ENCODE measurements around the gene KCTD3. TPM values are rescaled to one million over a fixed set of nuclear protein-coding genes. Genes with fewer than 3 reads are reported as not detected.

KCTD3 gene
- total RNA-seq, 3 donors from 2014 or later = 1.8 to 2.8 (median 2.0) TPM

GRCh38 chr1:215606036-215606435 is 38.9 kb downstream of the KCTD3 start:
- no peak overlapping the region for H3K4me3 Mint-ChIP-seq
- H3K9me3 Mint-ChIP-seq = no peaks in the 10 kb centered on the region
- no peaks in the 10 kb centered on the region for H3K4me1 Mint-ChIP-seq (ENCODE audit: low read depth)
- peaks cover 7% of the 10 kb centered on the region for H3K36me3 Mint-ChIP-seq (ENCODE audit: insufficient read depth)
- ATAC-seq (no peak), DNase-seq (no peak)
- no peaks in the 10 kb centered on the region for H3K27me3 Mint-ChIP-seq (ENCODE audit: low read depth)

GRCh38 chr1:215606564-215607168 is 39.6 kb downstream of the KCTD3 start:
- H3K9me3 Mint-ChIP-seq = no peaks in the 10 kb centered on the region
- ATAC-seq (no peak), DNase-seq (no peak)
- H3K27me3 Mint-ChIP-seq (ENCODE audit: low read depth) = no peaks in the 10 kb centered on the region
- no peak overlapping the region for H3K4me3 Mint-ChIP-seq
- H3K36me3 Mint-ChIP-seq (ENCODE audit: insufficient read depth) = peaks cover 7% of the 10 kb centered on the region
- no peaks in the 10 kb centered on the region for H3K4me1 Mint-ChIP-seq (ENCODE audit: low read depth)

- no peaks in the 10 kb centered on the region for H3K4me1 Mint-ChIP-seq (ENCODE audit: low read depth)
- no peak overlapping the region for H3K4me3 Mint-ChIP-seq
- no peaks in the 10 kb centered on the region for H3K27me3 Mint-ChIP-seq (ENCODE audit: low read depth)
- no peak for ATAC-seq
- DNase-seq = no peak
- no peaks in the 10 kb centered on the region for H3K9me3 Mint-ChIP-seq
- H3K36me3 Mint-ChIP-seq (ENCODE audit: insufficient read depth) = peaks cover 8% of the 10 kb centered on the region
Measured at GRCh38 chr1:215607412-215607811, 40.3 kb downstream of the KCTD3 start.

- Mint-ChIP-seq H3K4me3 (no peak overlapping the region), H3K4me1 (ENCODE audit: low read depth) (no peaks in the 10 kb centered on the region), H3K9me3 (no peaks in the 10 kb centered on the region), H3K36me3 (ENCODE audit: insufficient read depth) (peaks cover 14% of the 10 kb centered on the region), H3K27me3 (ENCODE audit: low read depth) (no peaks in the 10 kb centered on the region)
- DNase-seq (no peak), ATAC-seq (no peak)
Measured at GRCh38 chr1:215608646-215609045, 41.5 kb downstream of the KCTD3 start.

DNA sequence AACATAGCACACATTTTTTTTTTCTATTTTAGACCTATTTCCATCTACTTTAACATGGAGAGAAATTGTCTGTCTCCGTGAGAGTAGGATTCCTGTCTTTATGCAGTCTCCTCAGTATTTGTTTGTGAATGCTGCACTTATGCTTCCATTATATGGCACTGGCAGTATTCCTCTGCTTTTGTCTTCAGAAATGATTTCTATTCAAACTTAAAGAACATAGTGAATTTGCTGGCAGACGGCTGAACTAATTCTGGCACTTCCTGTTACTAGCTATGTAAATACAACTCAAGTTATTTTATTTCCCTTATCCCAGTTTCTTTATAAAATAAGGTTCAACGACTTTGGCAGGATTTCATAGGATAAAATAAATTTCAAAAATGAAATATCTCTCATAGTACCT is 45.3 kb downstream of the KCTD3 start:
- DNase-seq (no peak), ATAC-seq (no peak)
- no peaks in the 10 kb centered on the region for H3K27me3 Mint-ChIP-seq (ENCODE audit: low read depth)
- no peaks in the 10 kb centered on the region for H3K9me3 Mint-ChIP-seq
- H3K4me3 Mint-ChIP-seq = no peak overlapping the region
- peaks cover 15% of the 10 kb centered on the region for H3K36me3 Mint-ChIP-seq (ENCODE audit: insufficient read depth)
- H3K4me1 Mint-ChIP-seq (ENCODE audit: low read depth) = no peaks in the 10 kb centered on the region

- Mint-ChIP-seq H3K36me3 (ENCODE audit: insufficient read depth) (peaks cover 5% of the 10 kb centered on the region), H3K4me1 (ENCODE audit: low read depth) (no peaks in the 10 kb centered on the region), H3K27me3 (ENCODE audit: low read depth) (no peaks in the 10 kb centered on the region), H3K4me3 (no peak overlapping the region), H3K9me3 (no peaks in the 10 kb centered on the region)
- ATAC-seq = no peak
- no peak for DNase-seq
Measured at GRCh38 chr1:215617979-215618378, 50.9 kb downstream of the KCTD3 start.

- Mint-ChIP-seq H3K27me3 (ENCODE audit: low read depth) (no peaks in the 10 kb centered on the region), H3K4me1 (ENCODE audit: low read depth) (no peaks in the 10 kb centered on the region), H3K4me3 (no peak overlapping the region), H3K9me3 (no peaks in the 10 kb centered on the region), H3K36me3 (ENCODE audit: insufficient read depth) (no peaks in the 10 kb centered on the region)
- DNase-seq = no peak
- no peak for ATAC-seq
Measured at GRCh38 chr1:215623162-215623561, 56.1 kb downstream of the KCTD3 start.

GRCh38 chr1:215625949-215626348 is 58.8 kb downstream of the KCTD3 start:
- ATAC-seq = no peak

DNA sequence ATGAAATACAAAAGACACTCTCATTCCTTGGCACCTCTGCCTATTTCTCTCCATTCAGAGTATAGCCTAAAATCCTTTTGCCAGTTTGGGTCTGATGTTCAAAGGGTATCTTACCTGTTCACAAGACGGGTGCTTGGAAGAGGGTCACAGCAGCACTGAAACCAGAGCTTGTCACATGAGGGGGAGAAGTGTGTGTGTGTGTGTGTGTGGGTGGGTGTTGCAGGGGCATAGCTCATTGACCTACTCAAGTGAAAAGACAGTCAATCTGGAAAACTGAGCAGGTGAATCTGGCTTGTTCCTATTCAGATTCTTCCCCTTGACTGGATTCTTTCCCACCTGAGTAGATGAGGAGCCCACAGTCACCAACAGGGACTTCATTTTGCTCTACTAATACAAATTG is 63.9 kb downstream of the KCTD3 start:
- DNase-seq (no peak), ATAC-seq (no peak)
- H3K9me3 Mint-ChIP-seq = no peaks in the 10 kb centered on the region
- peaks cover 4% of the 10 kb centered on the region for H3K27me3 Mint-ChIP-seq (ENCODE audit: low read depth)
- no peak overlapping the region for H3K4me3 Mint-ChIP-seq
- H3K4me1 Mint-ChIP-seq (ENCODE audit: low read depth) = no peaks in the 10 kb centered on the region
- H3K36me3 Mint-ChIP-seq (ENCODE audit: insufficient read depth) = no peaks in the 10 kb centered on the region

More at GRCh38 chr1:215625949-215626348, 58.8 kb downstream of the KCTD3 start:
- H3K4me1 Mint-ChIP-seq (ENCODE audit: low read depth) = no peaks in the 10 kb centered on the region
- no peak for DNase-seq
- H3K36me3 Mint-ChIP-seq (ENCODE audit: insufficient read depth) = no peaks in the 10 kb centered on the region
- H3K9me3 Mint-ChIP-seq = no peaks in the 10 kb centered on the region
- no peaks in the 10 kb centered on the region for H3K27me3 Mint-ChIP-seq (ENCODE audit: low read depth)
- no peak overlapping the region for H3K4me3 Mint-ChIP-seq

GRCh38 chr1:215631489-215631888 is 64.4 kb downstream of the KCTD3 start:
- peaks cover 4% of the 10 kb centered on the region for H3K27me3 Mint-ChIP-seq (ENCODE audit: low read depth)
- H3K9me3 Mint-ChIP-seq = no peaks in the 10 kb centered on the region
- DNase-seq (no peak), ATAC-seq (no peak)
- no peaks in the 10 kb centered on the region for H3K4me1 Mint-ChIP-seq (ENCODE audit: low read depth)
- no peaks in the 10 kb centered on the region for H3K36me3 Mint-ChIP-seq (ENCODE audit: insufficient read depth)
- H3K4me3 Mint-ChIP-seq = no peak overlapping the region

GRCh38 chr1:215635827-215636226 is 68.7 kb downstream of the KCTD3 start:
- Mint-ChIP-seq H3K4me1 (ENCODE audit: low read depth) (no peaks in the 10 kb centered on the region), H3K36me3 (ENCODE audit: insufficient read depth) (no peaks in the 10 kb centered on the region), H3K27me3 (ENCODE audit: low read depth) (peaks cover 4% of the 10 kb centered on the region), H3K4me3 (no peak overlapping the region), H3K9me3 (no peaks in the 10 kb centered on the region)
- DNase-seq = no peak
- ATAC-seq = no peak

- ATAC-seq (no peak), DNase-seq (no peak)
- no peaks in the 10 kb centered on the region for H3K9me3 Mint-ChIP-seq
- no peaks in the 10 kb centered on the region for H3K4me1 Mint-ChIP-seq (ENCODE audit: low read depth)
- no peak overlapping the region for H3K4me3 Mint-ChIP-seq
- H3K27me3 Mint-ChIP-seq (ENCODE audit: low read depth) = peaks cover 4% of the 10 kb centered on the region
- no peaks in the 10 kb centered on the region for H3K36me3 Mint-ChIP-seq (ENCODE audit: insufficient read depth)
Measured at GRCh38 chr1:215636258-215636965, 69.3 kb downstream of the KCTD3 start.

DNA sequence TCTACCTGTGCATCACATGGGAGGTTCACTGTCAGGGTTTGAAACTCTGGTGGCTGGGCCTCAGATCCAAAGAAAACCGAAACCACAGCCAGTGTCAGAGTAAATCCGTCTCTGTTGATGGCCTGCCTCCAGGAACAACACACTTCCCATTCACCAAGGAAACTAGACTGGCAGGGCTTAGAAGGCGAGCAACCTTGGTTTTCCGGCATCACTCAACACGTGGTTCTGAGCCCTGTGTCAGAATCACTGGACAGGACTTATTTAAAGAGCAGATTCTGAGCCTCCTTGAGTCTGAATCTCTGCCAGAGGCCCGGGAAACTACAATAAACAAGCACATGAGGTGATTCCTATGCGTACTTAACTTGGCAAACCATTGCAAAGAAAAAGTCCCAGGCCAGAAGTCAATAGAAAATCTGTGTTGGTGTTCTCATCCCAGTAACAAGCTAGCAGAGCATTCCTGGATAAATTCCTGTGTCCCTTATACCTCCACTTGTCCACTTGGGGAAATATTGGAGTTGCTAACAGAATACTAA is 70.0 kb downstream of the KCTD3 start:
- no peak overlapping the region for H3K4me3 Mint-ChIP-seq
- ATAC-seq (no peak), DNase-seq (no peak)
- H3K9me3 Mint-ChIP-seq = no peaks in the 10 kb centered on the region
- no peaks in the 10 kb centered on the region for H3K36me3 Mint-ChIP-seq (ENCODE audit: insufficient read depth)
- peaks cover 4% of the 10 kb centered on the region for H3K27me3 Mint-ChIP-seq (ENCODE audit: low read depth)
- no peaks in the 10 kb centered on the region for H3K4me1 Mint-ChIP-seq (ENCODE audit: low read depth)

DNA sequence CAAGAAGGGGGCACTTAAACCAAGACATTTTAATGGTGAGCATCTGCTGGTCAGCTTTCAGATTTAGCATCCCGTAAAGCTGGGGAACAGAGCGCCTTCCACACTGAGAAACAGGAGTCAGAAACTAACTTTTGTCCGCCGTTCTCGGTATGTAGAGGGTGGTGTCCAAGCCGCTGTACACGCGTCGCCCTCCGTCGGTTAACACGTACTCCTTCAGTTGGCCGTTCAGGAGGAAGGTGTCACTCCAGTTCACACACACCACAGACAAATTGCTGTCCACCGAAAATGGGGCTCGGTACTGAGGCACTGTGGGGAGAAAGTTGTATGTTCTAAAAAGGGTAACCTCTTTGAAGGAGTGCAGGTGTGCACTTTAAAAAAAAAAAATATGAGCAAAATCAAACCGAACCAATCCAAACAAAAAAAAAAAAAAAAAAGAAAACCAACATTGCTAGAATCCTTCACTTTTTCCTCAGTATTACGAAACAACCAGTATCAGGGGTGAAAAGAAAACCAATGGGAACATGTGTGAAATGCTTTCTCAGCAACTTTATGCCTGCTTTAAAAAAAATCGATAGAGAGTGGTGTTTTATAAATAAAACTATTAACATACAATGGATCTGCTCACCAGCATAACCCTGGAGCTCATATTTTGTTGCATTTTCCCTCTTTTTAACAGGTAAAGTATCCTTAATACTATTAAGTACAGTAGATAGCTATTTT is 73.5 kb downstream of the KCTD3 start:
- no peaks in the 10 kb centered on the region for H3K4me1 Mint-ChIP-seq (ENCODE audit: low read depth)
- no peaks in the 10 kb centered on the region for H3K27me3 Mint-ChIP-seq (ENCODE audit: low read depth)
- DNase-seq (no peak), ATAC-seq (no peak)
- H3K36me3 Mint-ChIP-seq (ENCODE audit: insufficient read depth) = no peaks in the 10 kb centered on the region
- H3K4me3 Mint-ChIP-seq = no peak overlapping the region
- no peaks in the 10 kb centered on the region for H3K9me3 Mint-ChIP-seq
